HepG2 (cell line): Measurements from ENCODE around the gene BMP6. TPM values are rescaled to one million over a fixed set of nuclear protein-coding genes. Genes with fewer than 3 reads are reported as not detected.

Source experiments
- EP300 ChIP-seq, 3 experiments: sonication (generic) in 1 of 3; formaldehyde crosslinking in 1 of 3; IDR thresholded peaks; 2 replicates each; pipeline versions ENCODE4 v1.5.1 to v1.6.1; 2011 to 2020; ENCODE audit warnings: low read depth in 2 of 3, low read length in 2 of 3, borderline replicate concordance in 1 of 3, improper control_type of control experiment in 1 of 3, mild to moderate bottlenecking in 1 of 3, missing genetic modification reagents in 1 of 3, moderate library complexity in 1 of 3
- HOXA3 ChIP-seq: sonication (generic); formaldehyde crosslinking; IDR thresholded peaks from 2 replicates; pipeline ENCODE4 v1.5.0; 2020; ENCODE audit warnings: missing genetic modification reagents
- KAT2B ChIP-seq: fragments of 150-350 bp; IDR thresholded peaks from 2 replicates; pipeline ENCODE4 v1.6.1; 2014; ENCODE audit warnings: low read depth, low read length, borderline replicate concordance
- NR2F1 ChIP-seq, 2 experiments: fragments of 450-650 bp in 1 of 2; formaldehyde crosslinking in 1 of 2; IDR thresholded peaks; 2 replicates each; pipeline versions ENCODE4 v1.5.0 to v1.6.1; 2016 to 2020; ENCODE audit warnings: mild to moderate bottlenecking in 1 of 2, missing compliant biosample characterization in 1 of 2, missing genetic modification reagents in 1 of 2, moderate library complexity in 1 of 2
- TBP ChIP-seq: sonication (generic); formaldehyde crosslinking; IDR thresholded peaks from 2 replicates; pipeline ENCODE4 v1.5.0; 2020; ENCODE audit warnings: missing genetic modification reagents
- TMF1 ChIP-seq: sonication (generic); formaldehyde crosslinking; IDR thresholded peaks from 2 replicates; pipeline ENCODE4 v1.8.1; 2022; ENCODE audit warnings: low read depth, missing genetic modification reagents
- TRIM22 ChIP-seq: fragments of 450-650 bp; IDR thresholded peaks from 2 replicates; pipeline ENCODE4 v1.6.1; 2017
- ZBTB38 ChIP-seq: sonication (generic); formaldehyde crosslinking; IDR thresholded peaks from 2 replicates; pipeline ENCODE4 v1.5.1; 2020; ENCODE audit warnings: mild to moderate bottlenecking, missing genetic modification reagents
- ZBTB49 ChIP-seq: sonication (generic); formaldehyde crosslinking; IDR thresholded peaks from 2 replicates; pipeline ENCODE4 v1.4.0; 2020; ENCODE audit warnings: missing genetic modification reagents, borderline replicate concordance
- ZFX ChIP-seq: sonication (generic); formaldehyde crosslinking; IDR thresholded peaks from 2 replicates; pipeline ENCODE4 v1.4.0; 2020; ENCODE audit warnings: mild to moderate bottlenecking, low read depth, missing genetic modification reagents, moderate library complexity
- ZNF101 ChIP-seq: sonication (generic); formaldehyde crosslinking; IDR thresholded peaks from 2 replicates; pipeline ENCODE4 v1.4.0; 2020; ENCODE audit warnings: mild to moderate bottlenecking, low read depth, missing genetic modification reagents, borderline replicate concordance
- ZNF20 ChIP-seq: sonication (generic); formaldehyde crosslinking; IDR thresholded peaks from 2 replicates; pipeline ENCODE4 v1.4.0; 2020; ENCODE audit warnings: mild to moderate bottlenecking, moderate library complexity, missing genetic modification reagents
- ZNF577 ChIP-seq: sonication (generic); formaldehyde crosslinking; IDR thresholded peaks from 2 replicates; pipeline ENCODE4 v1.4.0; 2020; ENCODE audit warnings: mild to moderate bottlenecking, low read depth, missing genetic modification reagents, borderline replicate concordance
- ZNF670 ChIP-seq: sonication (generic); formaldehyde crosslinking; IDR thresholded peaks from 2 replicates; pipeline ENCODE4 v1.8.0; 2022; ENCODE audit warnings: mild to moderate bottlenecking, missing genetic modification reagents, borderline replicate concordance
- ZNF761 ChIP-seq: sonication (generic); formaldehyde crosslinking; conservative IDR thresholded peaks from 2 replicates; pipeline ENCODE4 v1.4.0; 2020; ENCODE audit warnings: mild to moderate bottlenecking, missing genetic modification reagents
- polyA plus RNA-seq, 8 experiments: library from polyadenylated mRNA; depleted of rRNA in 3 of 8; stranded (reverse) in 7 of 8; unstranded in 1 of 8; fragments of >200 nt; fragmentation: Illumina TruSeq in 4 of 8; extraction: Trizol in 4 of 8; gene quantifications; 2 replicates each; pipeline versions ENCODE4 v1.2.1 to v1.2.3, GENCODE V29; 2011 to 2016; ENCODE audit warnings: low read depth in 4 of 8, missing spikeins in 1 of 8, mixed read lengths in 1 of 8; ENCODE audit not compliant: insufficient read depth in 1 of 8
- total RNA-seq, 5 experiments: library from RNA; depleted of rRNA; stranded (reverse); fragments of >200 nt; fragmentation: Illumina TruSeq; extraction: Trizol; gene quantifications; 2 replicates each; pipeline ENCODE4 v1.2.3, GENCODE V29; 2016; ENCODE audit warnings: low read depth in 1 of 5
- TF ChIP-seq, protein P1 (sequence below): sonication (generic); formaldehyde crosslinking; IDR thresholded peaks from 2 replicates; pipeline ENCODE4 v1.4.0; 2020; ENCODE audit warnings: missing genetic modification reagents, borderline replicate concordance
- TF ChIP-seq, protein P2 (sequence below), 2 experiments: sonication (generic) in 1 of 2; formaldehyde crosslinking in 1 of 2; IDR thresholded peaks; 2 replicates each; pipeline versions ENCODE4 v1.5.1 to v1.6.1; 2011 to 2020; ENCODE audit warnings: borderline replicate concordance in 1 of 2, low read depth in 1 of 2, low read length in 1 of 2, mild to moderate bottlenecking in 1 of 2, missing genetic modification reagents in 1 of 2, moderate library complexity in 1 of 2

BMP6 gene
- total and polyA plus RNA-seq, 2 of the 13 experiments (the other 11 are each of a cell fraction or from before 2014, with no cell fraction given), result 0.09 to 0.18 TPM

DNA sequence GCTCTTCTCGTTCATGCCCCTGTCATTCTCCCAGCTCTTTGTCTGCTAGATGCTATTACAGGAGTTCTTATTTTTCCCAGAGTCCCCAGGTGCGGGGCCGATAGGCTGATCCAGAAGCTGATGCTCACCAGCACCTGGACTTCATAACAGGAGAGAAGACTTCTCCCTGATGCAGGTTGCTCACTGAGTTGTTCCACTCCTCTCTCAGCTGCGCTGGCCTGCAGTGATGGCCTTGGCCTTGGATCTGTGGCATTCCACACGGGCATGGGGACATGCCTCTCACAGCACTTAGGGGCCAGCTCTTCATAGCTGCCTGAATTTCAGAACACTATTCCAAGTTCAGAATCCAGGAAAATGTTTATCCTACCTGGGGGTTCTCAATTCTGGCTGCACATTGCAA lies 191.8 kb downstream of the BMP6 start (continued):
- TF ChIP-seq, protein P1, sequence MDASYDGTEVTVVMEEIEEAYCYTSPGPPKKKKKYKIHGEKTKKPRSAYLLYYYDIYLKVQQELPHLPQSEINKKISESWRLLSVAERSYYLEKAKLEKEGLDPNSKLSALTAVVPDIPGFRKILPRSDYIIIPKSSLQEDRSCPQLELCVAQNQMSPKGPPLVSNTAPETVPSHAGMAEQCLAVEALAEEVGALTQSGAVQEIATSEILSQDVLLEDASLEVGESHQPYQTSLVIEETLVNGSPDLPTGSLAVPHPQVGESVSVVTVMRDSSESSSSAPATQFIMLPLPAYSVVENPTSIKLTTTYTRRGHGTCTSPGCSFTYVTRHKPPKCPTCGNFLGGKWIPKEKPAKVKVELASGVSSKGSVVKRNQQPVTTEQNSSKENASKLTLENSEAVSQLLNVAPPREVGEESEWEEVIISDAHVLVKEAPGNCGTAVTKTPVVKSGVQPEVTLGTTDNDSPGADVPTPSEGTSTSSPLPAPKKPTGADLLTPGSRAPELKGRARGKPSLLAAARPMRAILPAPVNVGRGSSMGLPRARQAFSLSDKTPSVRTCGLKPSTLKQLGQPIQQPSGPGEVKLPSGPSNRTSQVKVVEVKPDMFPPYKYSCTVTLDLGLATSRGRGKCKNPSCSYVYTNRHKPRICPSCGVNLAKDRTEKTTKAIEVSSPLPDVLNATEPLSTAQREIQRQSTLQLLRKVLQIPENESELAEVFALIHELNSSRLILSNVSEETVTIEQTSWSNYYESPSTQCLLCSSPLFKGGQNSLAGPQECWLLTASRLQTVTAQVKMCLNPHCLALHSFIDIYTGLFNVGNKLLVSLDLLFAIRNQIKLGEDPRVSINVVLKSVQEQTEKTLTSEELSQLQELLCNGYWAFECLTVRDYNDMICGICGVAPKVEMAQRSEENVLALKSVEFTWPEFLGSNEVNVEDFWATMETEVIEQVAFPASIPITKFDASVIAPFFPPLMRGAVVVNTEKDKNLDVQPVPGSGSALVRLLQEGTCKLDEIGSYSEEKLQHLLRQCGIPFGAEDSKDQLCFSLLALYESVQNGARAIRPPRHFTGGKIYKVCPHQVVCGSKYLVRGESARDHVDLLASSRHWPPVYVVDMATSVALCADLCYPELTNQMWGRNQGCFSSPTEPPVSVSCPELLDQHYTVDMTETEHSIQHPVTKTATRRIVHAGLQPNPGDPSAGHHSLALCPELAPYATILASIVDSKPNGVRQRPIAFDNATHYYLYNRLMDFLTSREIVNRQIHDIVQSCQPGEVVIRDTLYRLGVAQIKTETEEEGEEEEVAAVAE (CRISPR knock-in tag), result no peak
- TF ChIP-seq ZNF577 (CRISPR knock-in tag), result no peak
- no peak for TF ChIP-seq KAT2B
- no peak for TF ChIP-seq ZBTB49 (CRISPR knock-in tag)
- no peak for TF ChIP-seq TBP (CRISPR knock-in tag)
- peak; percentile 39; the same call in 1 of the 2 replicates for TF ChIP-seq ZFX
- peak; percentile 21; the same call in 1 of the 2 replicates for TF ChIP-seq ZNF761
- no peak for TF ChIP-seq HOXA3 (CRISPR knock-in tag)
- TF ChIP-seq ZNF20, result no peak
- TF ChIP-seq NR2F1 (CRISPR knock-in tag; IDR thresholded peaks at IDR 0.05), result 0 out of 4 replicates have a peak, but pooled peaks of 1 of the 2 experiments have one; percentile 26
- TF ChIP-seq TMF1 (CRISPR knock-in tag), result no peak
- no peak for TF ChIP-seq ZNF101 (CRISPR knock-in tag)
- TF ChIP-seq ZNF670 (CRISPR knock-in tag), result no peak
- TF ChIP-seq TRIM22, result no peak
- 0 out of 4 replicates have a peak, but pooled peaks of 1 of the 2 experiments have one; percentile 22 for TF ChIP-seq EP300 (IDR thresholded peaks at IDR 0.05; ENCODE audit: low read depth in 2 of 2, low read length in 2 of 2)
- TF ChIP-seq EP300 (CRISPR knock-in tag; IDR thresholded peaks at IDR 0.05; ENCODE audit: borderline replicate concordance), result no peak
- TF ChIP-seq, protein P2, sequence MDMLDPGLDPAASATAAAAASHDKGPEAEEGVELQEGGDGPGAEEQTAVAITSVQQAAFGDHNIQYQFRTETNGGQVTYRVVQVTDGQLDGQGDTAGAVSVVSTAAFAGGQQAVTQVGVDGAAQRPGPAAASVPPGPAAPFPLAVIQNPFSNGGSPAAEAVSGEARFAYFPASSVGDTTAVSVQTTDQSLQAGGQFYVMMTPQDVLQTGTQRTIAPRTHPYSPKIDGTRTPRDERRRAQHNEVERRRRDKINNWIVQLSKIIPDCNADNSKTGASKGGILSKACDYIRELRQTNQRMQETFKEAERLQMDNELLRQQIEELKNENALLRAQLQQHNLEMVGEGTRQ (IDR thresholded peaks at IDR 0.05; ENCODE audit: low read depth, low read length), result no peak
- TF ChIP-seq, protein P2 (CRISPR knock-in tag; IDR thresholded peaks at IDR 0.05; ENCODE audit: borderline replicate concordance), result no peak
- TF ChIP-seq ZBTB38 (CRISPR knock-in tag), result no peak
